GM19328 (cell line): ENCODE measurements around the gene PYGL.
"Not testable (repeated sequence)": the region's sequence is repeated elsewhere in the genome, so short reads cannot be mapped to it uniquely, and the experiment has no call there.

Source experiments
- ATAC-seq: cut with Tn5 transposase; IDR thresholded peaks from one replicate; pipeline ENCODE4 v1.9.1; 2021; ENCODE audit warnings: mild to moderate bottlenecking, moderate library complexity; ENCODE audit not compliant: unreplicated experiment

PYGL gene

DNA sequence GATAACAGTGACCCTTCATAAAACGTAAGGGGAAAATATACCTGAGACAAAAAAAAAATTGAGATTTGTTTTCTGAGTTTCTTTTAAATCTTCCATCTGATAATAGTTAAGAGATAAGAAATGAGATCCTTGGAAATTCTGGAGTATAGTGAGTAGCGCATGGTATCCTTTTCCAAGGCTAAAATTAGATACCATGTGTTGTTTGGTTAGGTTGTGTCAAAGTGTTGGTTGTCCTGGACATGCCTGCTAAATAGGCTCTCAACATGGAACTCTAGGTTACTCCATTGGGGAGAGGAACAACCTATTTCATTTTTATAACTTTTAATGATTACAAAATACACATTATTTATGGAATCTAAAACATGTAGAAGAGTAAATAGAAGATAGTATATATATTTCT is 14.8 kb downstream of the PYGL start:
- ATAC-seq = no peak

DNA sequence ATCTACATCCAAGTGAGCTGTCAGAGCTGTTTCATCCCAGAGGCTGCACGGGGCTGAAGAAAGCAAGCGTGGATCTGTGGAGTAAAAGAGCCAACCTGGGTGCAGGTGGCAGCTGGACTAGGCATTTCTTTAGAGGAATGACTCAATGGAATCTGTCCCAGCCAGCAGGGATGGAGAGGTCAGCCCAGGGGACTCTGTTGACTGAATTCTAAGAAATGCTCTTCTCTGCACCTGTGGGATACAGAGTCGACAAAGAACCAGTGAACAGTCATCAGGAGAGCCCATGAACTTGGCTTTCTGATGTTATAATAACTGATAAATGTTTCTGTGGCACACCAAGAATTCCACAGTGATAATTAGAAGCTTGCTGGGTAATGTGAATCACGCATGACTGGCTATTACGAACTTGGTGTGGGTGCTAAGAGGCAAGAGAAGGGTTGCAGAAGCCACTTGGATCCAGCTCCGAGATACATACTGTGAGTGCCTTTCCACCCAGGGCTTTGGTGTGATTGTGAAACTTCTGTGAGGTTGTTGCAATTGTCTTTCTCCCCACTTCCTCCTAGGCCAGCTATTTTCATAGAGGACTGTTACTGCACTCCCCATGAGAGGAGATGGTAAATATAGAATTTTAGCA is 16.2 kb downstream of the PYGL start:
- no peak for ATAC-seq

DNA sequence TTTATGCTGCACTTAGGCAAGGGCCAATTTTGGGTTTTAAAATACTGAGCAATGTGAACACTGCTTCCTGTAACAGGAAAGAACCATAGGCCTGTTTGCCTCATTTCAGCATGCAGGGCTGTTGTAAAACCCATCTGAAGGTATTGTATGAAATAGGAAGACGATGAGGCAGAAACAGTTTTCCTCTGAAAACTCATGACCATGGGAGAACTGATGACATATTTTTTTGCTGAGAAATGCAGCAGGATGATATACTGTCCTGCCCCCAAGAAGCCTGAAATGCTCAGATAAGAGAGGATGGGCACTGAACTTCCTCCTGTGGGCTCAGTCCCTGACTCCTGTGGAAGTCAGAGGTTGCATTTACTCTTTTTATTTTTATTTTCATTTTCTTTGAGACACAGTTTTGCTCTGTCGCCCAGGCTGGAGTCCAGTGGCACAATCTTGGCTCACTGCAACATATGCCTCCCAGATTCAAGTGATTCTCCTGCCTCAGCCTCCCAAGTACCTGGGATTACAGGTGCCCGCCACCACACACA is 17.4 kb downstream of the PYGL start:
- ATAC-seq = no peak

DNA sequence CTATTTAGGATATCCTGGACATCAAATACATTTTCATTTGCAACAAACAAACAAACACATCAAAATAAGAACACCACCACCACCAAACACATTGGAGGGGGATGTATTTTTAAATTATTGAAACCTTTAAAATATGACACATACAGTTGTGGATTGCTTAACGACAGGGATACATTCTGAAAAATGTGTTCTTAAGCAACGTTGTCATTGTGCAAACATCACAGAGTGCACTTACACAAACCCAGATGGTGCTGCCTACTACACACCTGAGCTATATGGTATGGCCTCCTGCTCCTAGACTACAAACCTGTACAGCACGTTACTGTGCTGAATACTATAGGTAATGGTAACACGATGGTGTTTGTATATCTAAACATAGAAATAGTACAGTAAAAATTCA is 19.4 kb downstream of the PYGL start:
- no peak for ATAC-seq

DNA sequence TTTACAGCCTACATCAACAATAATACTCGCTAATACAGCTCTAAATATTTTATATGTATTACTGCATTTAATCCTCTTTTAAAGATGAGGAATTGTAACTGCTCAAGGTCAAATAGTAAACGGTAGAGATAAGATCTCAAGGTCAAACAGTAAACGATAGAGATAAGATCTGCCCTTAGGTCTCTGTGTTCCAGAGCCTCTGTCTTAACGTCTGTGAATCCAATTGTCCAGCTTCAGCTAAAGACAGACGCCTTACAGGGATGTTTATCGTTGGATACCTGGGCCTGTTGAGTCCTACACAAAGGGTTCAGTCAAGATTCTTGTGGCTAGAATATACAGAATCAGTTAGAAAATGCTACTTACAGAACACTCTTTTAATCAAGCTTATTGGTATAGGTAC is 20.0 kb downstream of the PYGL start:
- no peak for ATAC-seq

DNA sequence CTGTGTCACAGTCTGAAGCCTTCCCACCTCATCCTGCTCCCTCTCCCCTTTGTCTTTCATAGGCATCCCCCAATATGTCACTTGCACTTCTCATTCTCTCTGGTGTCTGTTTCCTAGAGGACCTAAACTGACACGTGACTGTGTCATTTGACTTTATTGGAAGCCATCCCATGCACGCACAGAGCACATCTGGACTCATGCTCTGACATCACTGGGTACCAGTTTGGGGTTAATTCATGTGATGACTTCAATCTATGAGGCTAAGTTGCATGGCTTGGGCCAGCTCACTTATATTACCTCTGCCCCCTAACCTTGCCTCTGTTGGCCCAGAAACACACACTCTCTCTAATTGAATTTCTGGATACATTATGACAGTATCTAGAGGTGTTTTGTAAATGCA is 21.5 kb downstream of the PYGL start:
- no peak for ATAC-seq

DNA sequence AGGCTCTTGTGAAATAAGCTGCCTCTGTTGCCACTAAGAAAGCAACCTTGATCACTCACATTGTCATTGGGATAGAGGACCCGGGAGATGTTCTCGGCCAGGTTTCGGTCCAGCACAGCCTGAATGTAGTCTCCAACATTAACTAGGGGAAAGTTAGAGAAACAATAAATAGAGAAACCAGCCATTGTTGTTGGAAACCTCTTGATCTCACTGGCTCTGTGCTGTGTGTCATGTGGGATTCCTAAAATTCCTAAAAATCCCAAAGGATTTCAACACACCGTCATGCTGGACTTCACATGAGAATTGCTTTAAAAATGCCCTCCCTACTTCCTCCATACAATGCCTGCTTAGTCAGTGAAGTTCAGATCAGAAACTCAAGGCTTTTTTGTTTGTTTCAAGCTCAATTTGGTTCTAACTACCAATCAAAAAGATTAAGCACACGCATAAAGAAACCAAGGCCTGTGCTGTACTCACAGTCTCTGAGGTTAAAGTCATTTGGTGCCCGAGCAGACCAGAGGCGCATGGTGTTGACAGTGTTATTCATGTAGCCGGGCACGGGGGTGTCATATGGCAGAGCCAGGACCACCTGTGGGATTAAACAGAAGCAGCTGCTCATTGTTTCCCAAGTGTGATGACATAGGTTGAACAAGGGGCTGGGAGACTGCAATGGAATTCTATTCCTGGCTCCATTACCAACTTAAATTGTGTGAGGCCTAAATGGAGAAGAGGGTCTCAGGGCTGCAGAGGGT is 23.6 kb downstream of the PYGL start:
- no peak for ATAC-seq

DNA sequence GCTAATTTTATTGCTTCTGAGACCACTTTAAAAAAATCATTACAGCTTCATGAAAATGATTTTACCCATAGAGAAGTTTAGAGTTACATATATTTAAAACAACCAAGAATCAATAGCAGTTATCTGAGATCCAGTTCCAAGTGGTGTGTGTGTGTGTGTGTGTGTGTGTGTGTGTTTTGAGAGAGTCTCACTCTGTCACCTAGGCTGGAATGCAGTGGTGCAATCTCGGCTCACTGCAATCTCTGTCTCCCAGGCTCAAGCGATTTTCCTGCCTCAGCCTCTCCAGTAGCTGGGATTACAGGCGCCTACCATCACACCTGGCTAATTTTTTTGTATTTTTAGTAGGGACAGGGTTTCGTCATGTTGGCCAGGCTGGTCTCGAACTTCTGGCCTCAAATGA is 24.8 kb downstream of the PYGL start:
- ATAC-seq = not testable (repeated sequence)

DNA sequence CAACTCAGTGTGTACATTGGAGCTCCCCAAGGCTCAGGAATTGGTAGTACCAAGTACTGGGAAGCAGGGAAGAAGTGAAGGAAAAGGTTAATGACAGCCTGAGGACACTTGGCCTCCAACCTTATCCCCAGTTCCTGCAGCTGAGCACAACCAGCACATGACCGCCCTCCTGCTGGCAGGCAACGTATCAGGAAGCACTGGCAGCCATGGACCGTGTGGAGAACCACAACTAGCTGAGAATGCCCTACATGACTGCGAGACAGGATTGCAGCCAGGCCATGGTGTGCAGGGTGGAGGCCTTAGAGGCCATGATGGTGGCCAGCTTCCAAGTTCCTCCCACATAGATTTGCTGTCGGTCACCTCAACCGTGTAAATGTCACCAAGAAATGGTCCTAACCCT is 26.8 kb downstream of the PYGL start:
- no peak for ATAC-seq

DNA sequence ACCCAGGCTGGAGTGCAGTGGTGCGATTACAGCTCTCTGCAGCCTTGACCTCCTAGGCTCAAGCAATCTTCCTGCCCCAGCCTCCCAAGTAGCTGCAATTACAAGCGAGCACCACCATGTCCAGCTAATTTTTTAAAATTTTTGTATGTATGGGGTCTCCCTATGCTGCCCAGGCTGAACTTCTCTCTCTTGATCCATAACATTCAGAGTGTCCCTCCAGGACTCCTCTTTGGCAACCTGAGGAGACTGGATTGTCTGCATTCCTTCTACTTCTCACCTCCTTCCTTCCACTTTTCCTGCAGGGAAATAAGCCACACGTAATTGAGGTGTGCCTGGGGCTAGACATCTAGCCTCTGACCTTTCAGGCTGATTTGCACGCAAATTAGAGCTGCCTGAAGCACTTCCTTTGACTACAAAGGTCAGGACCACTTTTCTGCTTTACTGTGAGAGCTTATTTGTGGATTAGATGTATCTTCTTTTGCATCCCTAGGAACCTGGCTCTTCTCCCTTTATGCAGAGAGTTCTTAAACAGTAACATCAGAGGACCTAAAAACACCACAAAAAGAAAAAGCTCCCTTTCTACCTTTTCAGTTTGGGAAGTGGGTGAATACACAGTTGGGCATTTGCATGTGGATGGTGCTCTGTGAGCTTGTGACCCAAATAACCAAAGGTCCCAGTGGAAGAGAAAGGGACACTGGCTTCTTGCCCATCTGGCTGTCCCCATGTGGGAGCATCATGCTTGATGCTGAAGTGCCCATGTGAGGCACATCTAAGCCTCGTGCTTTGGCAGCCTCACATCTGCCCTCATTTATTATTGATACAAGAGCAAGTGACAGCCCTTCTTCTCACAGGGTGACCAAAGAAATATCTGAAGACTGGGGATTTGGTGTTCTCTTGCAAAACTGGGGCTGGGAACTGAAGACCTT is 33.5 kb downstream of the PYGL start:
- ATAC-seq = no peak

DNA sequence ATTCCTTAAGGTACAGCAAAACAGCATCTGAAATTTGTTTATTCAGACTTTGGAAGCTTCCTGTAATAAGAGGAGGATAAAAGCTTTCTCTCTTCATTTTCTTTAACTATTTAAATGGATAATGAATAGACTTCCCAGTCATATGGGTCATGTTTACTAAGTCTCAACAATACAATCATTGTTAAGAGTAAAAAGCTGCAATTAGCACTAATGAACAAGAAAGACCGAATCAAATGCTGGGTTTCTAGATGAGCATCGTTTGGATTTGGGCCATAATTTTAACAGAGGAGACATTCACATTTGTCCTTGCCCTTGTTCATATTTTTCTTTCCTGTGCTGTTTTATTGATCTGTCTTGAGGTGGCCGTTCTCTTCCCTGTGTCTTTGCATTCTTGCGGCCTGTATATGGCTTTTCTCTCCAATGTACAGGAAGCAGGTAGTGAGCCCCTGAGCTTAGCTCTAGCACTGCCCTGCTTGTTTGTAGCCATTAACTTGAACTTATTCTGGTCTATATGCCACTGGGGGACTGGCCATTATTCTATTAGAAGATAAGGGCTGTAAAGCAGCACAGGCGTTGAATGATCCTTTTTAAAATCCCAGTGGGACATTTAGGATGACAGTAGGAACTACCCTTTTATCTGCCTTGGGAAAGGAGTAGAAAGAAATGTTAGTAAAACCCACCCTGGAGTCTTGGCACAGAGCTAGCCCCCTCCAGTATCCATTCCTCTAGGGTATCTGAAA is 37.8 kb downstream of the PYGL start:
- no peak for ATAC-seq

DNA sequence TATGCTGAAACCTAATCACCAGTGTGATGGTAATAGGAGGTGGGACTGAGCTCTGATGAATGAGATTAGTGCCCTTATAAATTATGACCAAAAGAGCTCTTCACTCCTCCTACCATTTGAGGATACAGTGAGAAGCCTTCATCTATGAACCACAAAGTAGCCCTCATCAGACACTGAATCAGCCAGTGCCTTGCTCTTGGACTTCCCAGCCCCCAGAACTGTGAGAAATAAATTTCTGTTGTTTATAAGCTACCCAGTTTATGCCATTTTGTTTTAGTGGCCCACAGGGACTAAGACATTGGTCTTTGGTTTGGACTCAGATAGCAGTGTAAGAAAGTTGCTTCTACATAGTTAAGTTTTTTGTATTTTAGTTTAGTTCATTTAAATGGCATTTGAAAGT is 39.6 kb downstream of the PYGL start:
- no peak for ATAC-seq

DNA sequence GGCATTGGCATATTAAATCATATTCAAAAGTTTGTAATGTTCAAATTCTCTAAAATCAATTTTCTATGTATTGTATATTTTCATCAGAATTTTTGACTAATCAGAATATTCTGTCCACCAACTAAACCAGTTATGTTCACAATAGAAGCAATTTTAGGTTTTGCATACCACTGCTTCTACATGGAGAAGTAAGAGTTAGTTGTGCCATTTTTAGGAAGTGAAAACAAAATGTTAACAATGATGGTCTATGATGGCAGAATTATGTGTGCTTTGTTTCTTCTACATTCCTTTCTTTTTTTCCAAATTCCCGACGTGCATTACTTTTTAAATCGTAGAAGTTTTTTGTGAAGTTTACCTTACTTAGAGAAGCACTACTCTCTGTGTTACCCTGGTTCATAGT is 42.9 kb downstream of the PYGL start:
- no peak for ATAC-seq

DNA sequence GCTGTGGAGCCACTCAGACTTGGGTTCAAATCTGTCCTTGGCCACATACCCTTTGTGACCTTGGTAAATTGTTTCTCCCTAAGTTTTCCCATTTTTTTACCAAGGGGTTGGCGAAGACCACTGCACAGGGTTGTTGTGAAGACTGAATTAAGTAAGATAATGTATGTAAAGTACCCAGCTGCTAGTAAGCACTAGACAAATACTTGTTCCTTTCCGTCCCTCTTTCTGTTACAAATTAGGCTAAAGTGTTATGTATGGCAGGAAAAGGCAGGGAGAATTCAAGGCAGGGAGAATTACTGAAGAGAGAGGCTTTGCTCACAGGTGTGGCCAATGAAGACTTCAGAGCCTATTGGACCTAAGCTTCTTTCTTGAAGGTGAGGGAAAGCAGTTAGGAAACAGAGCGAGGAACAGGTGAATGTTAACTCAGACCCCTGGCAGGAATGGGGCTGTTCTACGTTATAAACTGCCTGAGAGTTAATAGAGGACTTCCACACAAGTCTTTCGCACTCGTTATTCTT is 46.6 kb downstream of the PYGL start:
- no peak for ATAC-seq

DNA sequence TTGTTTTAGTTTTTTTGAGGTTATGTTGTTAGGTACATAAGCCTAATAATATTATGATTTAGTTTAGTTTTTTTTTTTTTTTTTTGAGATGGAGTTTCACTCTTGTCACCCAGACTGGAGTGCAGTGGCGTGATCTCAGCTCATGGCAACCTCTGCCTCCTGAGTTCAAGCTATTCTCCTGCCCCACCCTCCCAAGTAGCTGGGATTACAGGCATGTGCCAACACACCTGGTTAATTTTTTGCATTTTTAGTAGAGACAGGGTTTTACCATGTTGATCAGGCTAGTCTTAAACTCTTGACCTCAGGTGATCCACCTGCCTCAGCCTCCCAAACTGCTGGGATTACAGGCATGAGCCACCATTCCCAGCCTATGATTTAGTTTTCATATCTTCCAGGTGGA is 47.3 kb downstream of the PYGL start:
- ATAC-seq = not testable (repeated sequence)

DNA sequence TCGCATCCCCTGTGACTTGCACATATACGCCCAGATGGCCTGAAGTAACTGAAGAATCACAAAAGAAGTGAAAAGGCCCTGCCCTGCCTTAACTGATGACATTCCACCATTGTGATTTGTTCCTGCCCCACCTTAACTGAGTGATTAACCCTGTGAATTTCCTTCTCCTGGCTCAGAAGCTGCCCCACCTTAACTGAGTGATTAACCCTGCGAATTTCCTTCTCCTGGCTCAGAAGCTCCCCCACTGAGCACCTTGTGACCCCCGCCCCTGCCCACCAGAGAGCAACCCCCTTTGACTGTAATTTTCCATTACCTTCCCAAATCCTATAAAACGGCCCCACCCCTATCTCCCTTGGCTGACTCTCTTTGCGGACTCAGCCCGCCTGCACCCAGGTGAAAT is 47.9 kb downstream of the PYGL start:
- not testable (repeated sequence) for ATAC-seq

DNA sequence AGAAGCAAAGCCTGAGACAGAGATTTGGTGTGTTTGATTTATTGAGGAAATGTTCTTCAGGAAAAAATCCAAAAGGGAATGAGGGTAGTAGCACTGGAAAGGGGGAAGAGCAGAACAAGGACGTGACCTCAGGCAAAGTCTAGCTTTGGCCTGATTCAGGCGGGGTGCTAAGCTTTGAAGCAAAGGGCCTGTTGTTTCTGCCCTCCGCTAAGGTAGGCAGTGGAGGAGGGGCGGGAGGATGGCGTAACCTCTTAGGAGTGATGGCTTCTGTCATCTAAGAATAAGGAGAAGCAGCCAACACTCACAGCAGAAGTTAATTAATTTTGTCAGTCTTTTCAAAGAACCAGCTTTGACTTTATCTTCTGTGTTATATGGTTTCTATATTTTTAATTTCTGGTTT is 52.0 kb downstream of the PYGL start:
- no peak for ATAC-seq

DNA sequence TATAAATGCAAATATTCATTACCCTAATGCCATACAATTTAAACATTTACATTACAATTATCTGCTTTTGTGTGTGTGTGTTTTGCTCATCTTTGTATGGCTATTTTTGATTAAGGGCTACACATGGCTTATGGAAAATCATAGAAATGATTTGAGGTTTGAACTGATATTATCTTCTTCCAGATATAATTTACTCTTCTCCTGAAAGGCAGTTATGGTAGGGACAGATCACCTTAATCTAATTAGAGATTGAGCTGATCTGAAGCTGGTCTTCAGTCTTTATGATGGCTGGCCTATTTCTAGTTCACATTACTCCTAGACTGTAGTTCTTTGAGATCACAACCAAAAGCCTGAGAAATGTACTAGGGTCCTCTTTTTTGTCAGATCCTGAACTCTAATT is 56.8 kb downstream of the PYGL start:
- ATAC-seq = no peak

DNA sequence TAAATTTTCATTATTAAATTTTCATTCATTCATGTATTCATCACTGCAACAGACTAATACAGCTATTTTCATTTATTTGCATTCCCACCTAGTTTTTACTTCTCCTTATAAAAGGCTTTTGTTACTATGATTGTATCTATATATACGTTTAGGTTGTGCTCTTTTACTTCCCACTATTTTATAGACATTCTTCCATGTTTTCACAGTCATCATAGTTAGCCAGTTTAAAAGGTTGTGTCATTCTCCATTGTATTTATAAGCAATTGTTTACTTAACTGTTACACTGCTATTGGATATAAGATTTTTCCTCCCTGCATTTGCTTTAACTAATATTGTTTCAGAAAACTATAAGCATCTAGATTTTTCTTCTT is 60.5 kb downstream of the PYGL start:
- no peak for ATAC-seq

DNA sequence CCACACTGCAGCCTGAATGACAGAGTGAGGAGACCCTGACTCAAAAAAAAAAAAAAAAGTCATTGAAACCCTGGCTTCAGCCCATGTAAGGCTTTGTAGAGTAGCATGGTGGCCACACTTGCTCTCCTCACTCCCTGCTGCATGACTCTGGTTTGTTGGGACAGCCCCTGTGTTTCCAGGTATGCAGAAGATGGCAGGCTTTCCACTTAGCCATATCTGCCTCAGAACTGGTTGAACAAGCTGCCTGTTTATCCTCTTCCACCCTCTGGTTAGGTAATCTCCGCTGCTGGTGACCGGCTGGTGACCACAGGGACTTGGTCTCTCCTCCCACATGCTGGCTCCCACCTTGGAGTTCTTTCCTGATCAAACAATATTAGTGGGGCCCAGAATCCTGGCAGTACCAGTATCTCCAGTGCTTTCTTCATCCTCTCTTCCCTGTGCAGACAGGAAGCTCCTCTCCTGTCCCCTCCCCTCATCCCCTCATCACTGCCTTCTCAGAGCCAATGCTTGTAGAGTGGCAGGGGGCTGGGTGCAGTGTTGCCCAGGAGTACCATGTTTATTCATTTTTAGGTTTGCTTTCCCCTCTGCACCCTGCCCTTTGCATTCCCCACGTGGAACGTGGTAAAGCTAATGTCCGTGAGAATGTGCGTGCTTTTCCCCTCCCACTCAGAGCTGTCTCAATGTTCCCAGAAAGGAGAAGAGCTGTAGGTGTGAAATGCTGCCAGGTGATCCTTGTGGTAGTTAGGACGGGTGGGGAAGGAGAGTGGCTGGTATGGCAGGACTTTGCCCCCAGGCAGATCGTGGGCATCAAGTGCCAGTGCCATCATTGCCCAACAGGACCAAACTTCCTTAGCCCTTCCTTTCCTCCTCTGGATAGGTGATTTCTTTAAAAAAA is 61.1 kb downstream of the PYGL start:
- ATAC-seq = no peak
